Measurements from ENCODE around the gene SEMA4D. TPM values are rescaled to one million over a fixed set of nuclear protein-coding genes. Genes with fewer than 3 reads are reported as not detected.

Gene SEMA4D
- total and polyA plus RNA-seq, 9 of the 15 experiments (the other 6 are each of a cell fraction or from before 2014, with no cell fraction given) = 0.38 to 5.1 (median 1.8) TPM

GRCh38 chr9:89354471-89354870 lies 143.4 kb downstream of the SEMA4D start:
- no peaks in the 10 kb centered on the region for H3K4me1 ChIP-seq (replicated peaks in 1 of 2; ENCODE audit: control insufficient read depth in 2 of 2, insufficient read depth in 2 of 2, low read length in 2 of 2)
- TF ChIP-seq ZNF140 (CRISPR knock-in tag; IDR thresholded peaks at IDR 0.05) = no peak
- TF ChIP-seq XRCC4 (IDR thresholded peaks at IDR 0.05; ENCODE audit: extremely low read depth, insufficient read depth, insufficient read length) = no peak
- TF ChIP-seq HDAC1 (IDR thresholded peaks at IDR 0.05) = no peak
- TF ChIP-seq RBBP5 (IDR thresholded peaks at IDR 0.05; ENCODE audit: borderline replicate concordance, insufficient read depth, low read length, poor library complexity, severe bottlenecking) = no peak
- TF ChIP-seq POU5F1 (IDR thresholded peaks at IDR 0.05; ENCODE audit: borderline replicate concordance, low read depth, low read length, partially characterized antibody) = no peak
- no peak for TF ChIP-seq ZNF449 (CRISPR knock-in tag; IDR thresholded peaks at IDR 0.05)
- TF ChIP-seq ZNF699 (CRISPR knock-in tag; IDR thresholded peaks at IDR 0.05; ENCODE audit: insufficient replicate concordance) = no peak
- no peak for TF ChIP-seq ZNF589 (CRISPR knock-in tag; IDR thresholded peaks at IDR 0.05; ENCODE audit: low read depth)
- TF ChIP-seq PHF21A (IDR thresholded peaks at IDR 0.05; ENCODE audit: borderline replicate concordance, low read depth) = no peak
- no peak for TF ChIP-seq ZNF395 (CRISPR knock-in tag; IDR thresholded peaks at IDR 0.05)
- no peak for TF ChIP-seq MED1 (CRISPR knock-in tag; IDR thresholded peaks at IDR 0.05; ENCODE audit: borderline replicate concordance)
- TF ChIP-seq ATF2 (CRISPR knock-in tag; IDR thresholded peaks at IDR 0.05) = no peak
- TF ChIP-seq, protein P1, sequence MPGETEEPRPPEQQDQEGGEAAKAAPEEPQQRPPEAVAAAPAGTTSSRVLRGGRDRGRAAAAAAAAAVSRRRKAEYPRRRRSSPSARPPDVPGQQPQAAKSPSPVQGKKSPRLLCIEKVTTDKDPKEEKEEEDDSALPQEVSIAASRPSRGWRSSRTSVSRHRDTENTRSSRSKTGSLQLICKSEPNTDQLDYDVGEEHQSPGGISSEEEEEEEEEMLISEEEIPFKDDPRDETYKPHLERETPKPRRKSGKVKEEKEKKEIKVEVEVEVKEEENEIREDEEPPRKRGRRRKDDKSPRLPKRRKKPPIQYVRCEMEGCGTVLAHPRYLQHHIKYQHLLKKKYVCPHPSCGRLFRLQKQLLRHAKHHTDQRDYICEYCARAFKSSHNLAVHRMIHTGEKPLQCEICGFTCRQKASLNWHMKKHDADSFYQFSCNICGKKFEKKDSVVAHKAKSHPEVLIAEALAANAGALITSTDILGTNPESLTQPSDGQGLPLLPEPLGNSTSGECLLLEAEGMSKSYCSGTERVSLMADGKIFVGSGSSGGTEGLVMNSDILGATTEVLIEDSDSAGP (CRISPR knock-in tag; IDR thresholded peaks at IDR 0.05) = no peak
- TF ChIP-seq HNRNPK (IDR thresholded peaks at IDR 0.05; ENCODE audit: low read depth, low read length, poor library complexity, severe bottlenecking) = no peak

More at GRCh38 chr9:89354471-89354870, 143.4 kb downstream of the SEMA4D start:
- H3K9ac ChIP-seq (ENCODE audit: insufficient read depth in 1 of 2, low read depth in 2 of 2, low read length in 2 of 2) = no peak overlapping the region
- intact Hi-C loops (cut with micrococcal nuclease) (no loop called here), in situ Hi-C loops (cut with MboI) (no loop called here)
- H3K79me2 ChIP-seq (ENCODE audit: control insufficient read depth, insufficient read depth, low read length) = no peaks in the 10 kb centered on the region
- H3K36me3 ChIP-seq (ENCODE audit: control insufficient read depth, insufficient read depth, low read length) = peaks cover 79% of the 10 kb centered on the region; the same call in 2 of the 3 replicates
- H3K9me3 ChIP-seq (replicated peaks; ENCODE audit: control insufficient read depth, insufficient read depth, low read depth, low read length) = no peaks in the 10 kb centered on the region
- no peak for FAIRE-seq
- WGBS (ENCODE audit: insufficient coverage, low coverage, missing lambda C conversion rate) = 90% methylated on average over 5 of the region's 6 CpGs
- POLR2A ChIA-PET = no interaction called here
- DNase-seq (ENCODE audit: extremely low read depth in 1 of 4, low spot score in 3 of 4) = no peak
- BruUV-seq (replicated peaks) = no TSS peak
- no peak overlapping the region for H3K4me2 ChIP-seq (ENCODE audit: insufficient read depth, low read length)
- no peaks in the 10 kb centered on the region for H3K27me3 ChIP-seq (ENCODE audit: control insufficient read depth in 2 of 2, insufficient read depth in 2 of 2, low read length in 2 of 2)
- no peaks in the 10 kb centered on the region for H4K20me1 ChIP-seq (replicated peaks; ENCODE audit: control insufficient read depth, insufficient read depth, low read length)
- no peaks in the 10 kb centered on the region for H3K9me1 ChIP-seq (ENCODE audit: control insufficient read depth, insufficient read depth, low read length)
- ATAC-seq = no peak
- no peak overlapping the region for H3K27ac ChIP-seq (ENCODE audit: extremely low read depth, low read depth, low read length)
- no peak overlapping the region for H2AFZ ChIP-seq (ENCODE audit: low read depth, low read length)
- CTCF ChIA-PET (ENCODE audit: low intra/inter-chr PET ratio) = no interaction called here
- H3K4me3 ChIP-seq = no peak overlapping the region

All from K562 (cell line).